Heart right ventricle (tissue), 16 donors: ENCODE data around the gene DOCK10. TPM values are rescaled to one million over a fixed set of nuclear protein-coding genes. Genes with fewer than 3 reads are reported as not detected.

ENCODE experiments used
- ATAC-seq, 8 donors: fragments of 200-7000 bp; cut with Tn5 transposase; one replicate each; pipeline ENCODE4 v1.9.1; 2020; ENCODE audit warnings: mild to moderate bottlenecking in 8 of 8, moderate library complexity in 8 of 8, moderate number of reproducible peaks in 1 of 8
- DNase-seq, 2 donors: peaks; one replicate each; pipeline ENCODE4 v3.0.0-alpha.2; 2020
- H3K27ac ChIP-seq, 10 donors: fragments of 200-600 bp; sonication (generic) in 2 of 10; one replicate each; pipeline versions ENCODE4 v1.5.0 to v1.8.0; 2020 to 2022; ENCODE audit warnings: mild to moderate bottlenecking in 3 of 10
- H3K27me3 ChIP-seq, 7 donors: fragments of 200-600 bp; one replicate each; pipeline ENCODE4 v1.8.0; 2021 to 2022; ENCODE audit warnings: mild to moderate bottlenecking in 2 of 7
- H3K36me3 ChIP-seq, 9 donors: fragments of 200-600 bp; sonication (generic) in 1 of 9; one replicate each; pipeline versions ENCODE4 v1.5.0 to v1.8.0; 2020 to 2022; ENCODE audit warnings: mild to moderate bottlenecking in 2 of 9
- H3K4me1 ChIP-seq, 9 donors: fragments of 200-600 bp; sonication (generic) in 1 of 9; one replicate each; pipeline versions ENCODE4 v1.5.0 to v1.8.0; 2020 to 2022; ENCODE audit warnings: mild to moderate bottlenecking in 4 of 9
- H3K4me3 ChIP-seq, 10 donors: fragments of 200-600 bp; sonication (generic) in 2 of 10; one replicate each; pipeline versions ENCODE4 v1.5.0 to v1.8.0; 2020 to 2022; ENCODE audit warnings: mild to moderate bottlenecking in 7 of 10, moderate library complexity in 2 of 10
- H3K9me3 ChIP-seq, 11 donors: fragments of 200-600 bp in 10 of 11; sonication (generic) in 2 of 11; one replicate each; pipeline versions ENCODE4 v1.5.0 to v1.8.0; 2013 to 2022; ENCODE audit warnings: mild to moderate bottlenecking in 2 of 11, control low read depth in 1 of 11, moderate library complexity in 1 of 11
- WGBS, 2 donors: extraction: QIAGEN DNeasy Blood & Tissue Kit; methylation state at CpG; one replicate each; pipeline ENCODE4 v1.1.7; 2013; ENCODE audit warnings: inconsistent platforms in 1 of 2; 5-methylcytosine and 5-hydroxymethylcytosine counted together
- intact Hi-C, 10 donors: fragments of 100-400 bp; cut with DNase I; formaldehyde crosslinking; loops; one replicate each; pipeline versions ENCODE4 v1.11.1 to v1.14.2; 2022
- polyA plus RNA-seq, 2 donors: library from polyadenylated mRNA; stranded (reverse); fragments of 200-250 nt; gene quantifications; one replicate each; pipeline ENCODE4 v1.2.3, GENCODE V29; 2013
- total RNA-seq, 10 donors: library from RNA; stranded (reverse); fragmentation: NEBNext Ultra II Directional in 3 of 10; extraction: Animal tissue kit (Norgen Biotek cat#: 25700) in 3 of 10; gene quantifications; one replicate each; pipeline versions ENCODE4 v1.2.1 to v1.2.4, GENCODE V29; 2021 to 2023
- TF ChIP-seq, protein P1 (sequence below), 9 donors: fragments of 200-600 bp; sonication (generic) in 2 of 9; IDR thresholded peaks; one replicate each; pipeline versions ENCODE4 v1.5.0 to v1.8.0; 2021 to 2022; ENCODE audit warnings: antibody characterized with exemption in 9 of 9, mild to moderate bottlenecking in 5 of 9, moderate library complexity in 1 of 9
- donor health status: Arrhythmogenic right ventricular cardiomyopathy.
- donor health status: ischemic (EF 13 %, LVEDD 7.1; RV severe dilation, severe dysfunction).
- donor health status: healthy with polysubstance abuse.
- donor health status: DM: no; HTN: yes; CAD: no.
- donor health status: DM: no; HTN: no; CAD: no.
- donor health status: ischemic (EF 25% LVEDD 6.9; RV normal size, moderate dysfunction).
- donor health status: ischemic (EF 25% LVEDD 5.7; RV mildly dilated, moderate dysfunction).
- donor health status: healthy.
- donor health status: DM: yes; HTN: yes; CAD: no.
- donor health status: Ischemic cardiomyopathy.
- donor health status: ischemic (EF 35%, LVEDD 5.7; RV mildly dilated, moderate dysfunction).
- donor health status: nonischemic (EF 11% LVEDD 7.7; RV severe dilation, severe dysfunction).
- donor health status: DM: yes; HTN: yes; CAD: no.
- donor health status: PGD.
- donor health status: ischemic (EF 29% LVEDD 5.4; RV normal size, mild dysfunction).
- donor health status: nonischemic (EF 23%, LVEDD 6.1; RV moderate dilation, normal function).

Gene DOCK10
- total and polyA plus RNA-seq, 12 donors = 0.77 to 18.9 (median 1.4) TPM

DNA sequence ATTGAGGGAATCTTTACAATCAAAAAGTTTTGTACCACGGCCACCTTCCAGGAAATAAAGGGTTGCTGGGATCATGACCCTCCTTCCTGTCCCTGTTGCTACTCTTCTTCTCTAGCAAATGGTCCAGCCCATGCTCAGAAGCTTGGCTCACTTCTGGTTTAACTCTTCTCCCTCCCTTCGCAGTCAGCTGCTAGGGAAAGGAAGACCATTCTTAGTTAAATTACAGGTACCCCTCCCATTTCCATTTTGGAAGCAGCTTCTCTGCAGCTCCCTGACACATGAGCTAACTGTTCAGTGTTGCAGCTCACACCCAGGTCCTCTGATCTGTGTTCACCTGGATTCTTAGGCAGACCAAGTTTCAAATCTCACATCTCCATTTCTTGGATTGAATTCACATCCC is 100.3 kb downstream of the DOCK10 start:
- peaks cover 0 to 80% (median 4%) of the 10 kb centered on the region in 9 donors for H3K4me1 ChIP-seq
- H3K36me3 ChIP-seq = no peaks in the 10 kb centered on the region
- intact Hi-C loops = no loop called here
- H3K27ac ChIP-seq = no peak overlapping the region
- ATAC-seq (no peak), DNase-seq (no peak)
- H3K4me3 ChIP-seq = no peak overlapping the region
- WGBS, 2 donors = 54 to 78% methylated on average over 2 of the region's 2 CpGs
- H3K9me3 ChIP-seq = no peaks in the 10 kb centered on the region
- TF ChIP-seq, protein P1, sequence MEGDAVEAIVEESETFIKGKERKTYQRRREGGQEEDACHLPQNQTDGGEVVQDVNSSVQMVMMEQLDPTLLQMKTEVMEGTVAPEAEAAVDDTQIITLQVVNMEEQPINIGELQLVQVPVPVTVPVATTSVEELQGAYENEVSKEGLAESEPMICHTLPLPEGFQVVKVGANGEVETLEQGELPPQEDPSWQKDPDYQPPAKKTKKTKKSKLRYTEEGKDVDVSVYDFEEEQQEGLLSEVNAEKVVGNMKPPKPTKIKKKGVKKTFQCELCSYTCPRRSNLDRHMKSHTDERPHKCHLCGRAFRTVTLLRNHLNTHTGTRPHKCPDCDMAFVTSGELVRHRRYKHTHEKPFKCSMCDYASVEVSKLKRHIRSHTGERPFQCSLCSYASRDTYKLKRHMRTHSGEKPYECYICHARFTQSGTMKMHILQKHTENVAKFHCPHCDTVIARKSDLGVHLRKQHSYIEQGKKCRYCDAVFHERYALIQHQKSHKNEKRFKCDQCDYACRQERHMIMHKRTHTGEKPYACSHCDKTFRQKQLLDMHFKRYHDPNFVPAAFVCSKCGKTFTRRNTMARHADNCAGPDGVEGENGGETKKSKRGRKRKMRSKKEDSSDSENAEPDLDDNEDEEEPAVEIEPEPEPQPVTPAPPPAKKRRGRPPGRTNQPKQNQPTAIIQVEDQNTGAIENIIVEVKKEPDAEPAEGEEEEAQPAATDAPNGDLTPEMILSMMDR (IDR thresholded peaks at IDR 0.05) = no peak
- H3K27me3 ChIP-seq = no peaks in the 10 kb centered on the region

DNA sequence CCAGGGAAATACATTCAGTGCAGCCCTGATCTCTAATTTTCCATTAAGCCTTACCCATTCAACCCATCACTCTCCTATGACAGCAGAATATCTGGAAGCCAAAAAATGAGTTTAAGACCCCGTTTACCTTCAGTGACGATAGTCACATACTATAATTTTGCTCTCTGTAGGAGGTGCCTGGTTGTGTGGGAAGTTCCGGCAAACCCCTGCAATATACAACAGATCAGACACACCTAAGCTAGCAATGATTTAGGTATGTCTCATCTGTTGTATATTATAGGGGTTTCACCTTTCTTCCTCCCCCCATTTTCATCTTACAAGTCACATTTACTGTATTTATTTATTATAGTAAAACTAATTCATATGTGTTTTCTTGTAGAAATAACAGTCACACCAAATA is 101.7 kb downstream of the DOCK10 start:
- H3K4me3 ChIP-seq = no peak overlapping the region
- 92 to 100% methylated on average over 3 of the region's 3 CpGs for WGBS, 2 donors
- H3K36me3 ChIP-seq = no peaks in the 10 kb centered on the region
- no peak for ATAC-seq
- no peak for DNase-seq
- H3K4me1 ChIP-seq = peaks cover 0 to 71% (median 4%) of the 10 kb centered on the region in 9 donors
- H3K27me3 ChIP-seq = no peaks in the 10 kb centered on the region
- intact Hi-C loops = no loop called here
- no peaks in the 10 kb centered on the region for H3K9me3 ChIP-seq
- no peak overlapping the region for H3K27ac ChIP-seq
- TF ChIP-seq, protein P1 (IDR thresholded peaks at IDR 0.05) = no peak

DNA sequence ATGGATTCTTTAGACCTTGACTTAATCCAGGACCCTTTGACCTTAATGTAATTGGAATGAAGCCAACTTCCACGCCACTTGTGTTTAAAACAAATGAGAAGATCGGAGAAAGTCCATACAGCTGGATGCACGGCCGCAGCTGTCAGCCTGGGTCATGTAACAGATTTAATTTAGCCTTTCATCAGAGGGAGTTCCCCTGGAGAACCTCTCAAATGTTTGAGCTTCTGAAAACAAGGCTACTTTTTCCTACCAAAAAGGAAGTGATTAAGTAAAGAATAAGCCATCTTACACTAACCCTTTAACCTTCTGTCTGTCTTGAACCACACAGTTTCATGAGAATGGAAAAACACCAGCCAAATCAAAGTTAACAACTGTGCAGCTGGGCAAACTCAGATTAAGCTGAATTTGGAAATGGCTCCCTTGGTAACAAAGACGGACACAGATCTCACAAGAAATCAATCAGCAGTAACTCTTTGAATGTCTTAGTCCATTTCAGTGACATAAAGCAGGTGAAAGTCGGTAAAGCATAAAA is 103.6 kb downstream of the DOCK10 start:
- TF ChIP-seq, protein P1 (IDR thresholded peaks at IDR 0.05) = no peak
- WGBS, 2 donors = 17 to 22% methylated on average over 6 of the region's 6 CpGs
- peaks cover 0 to 62% (median 4%) of the 10 kb centered on the region in 9 donors for H3K4me1 ChIP-seq
- H3K4me3 ChIP-seq = no peak overlapping the region
- intact Hi-C loops = loop anchor here in 1 of 10 donors (5.0 kb wide), 1 partner anchor 44 kb away; no protein-coding TSS in a partner anchor
- H3K9me3 ChIP-seq = no peaks in the 10 kb centered on the region
- no peak for DNase-seq
- peak overlapping the region in 1 of 10 donors; percentile 42 for H3K27ac ChIP-seq
- H3K27me3 ChIP-seq = no peaks in the 10 kb centered on the region
- H3K36me3 ChIP-seq = no peaks in the 10 kb centered on the region
- ATAC-seq = peak in 5 of 8 donors; percentile 44 to 52 (median 50)

DNA sequence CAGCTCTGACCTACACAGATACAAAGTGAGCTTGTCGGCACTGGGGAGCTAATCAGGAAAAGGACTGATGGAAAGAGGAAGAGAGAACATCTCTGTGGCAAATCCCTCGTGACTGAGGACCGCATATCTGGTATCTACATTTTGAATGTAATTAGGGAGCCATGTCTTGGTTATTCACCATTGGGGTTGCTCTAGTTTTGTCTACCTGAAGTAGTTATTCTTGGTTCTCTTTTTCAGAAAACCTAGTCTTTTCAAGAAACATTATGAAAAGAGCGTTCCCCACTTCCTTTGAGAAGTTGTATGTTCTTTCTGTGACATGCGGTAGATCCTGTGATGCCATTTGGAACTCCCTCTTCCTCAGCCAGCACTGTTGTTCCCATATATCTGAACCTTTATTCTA is 104.4 kb downstream of the DOCK10 start:
- H3K4me1 ChIP-seq = peaks cover 0 to 58% (median 4%) of the 10 kb centered on the region in 9 donors
- H3K9me3 ChIP-seq = no peaks in the 10 kb centered on the region
- H3K4me3 ChIP-seq = no peak overlapping the region
- 55% methylated on average over 5 of the region's 5 CpGs for WGBS, 2 donors
- peak overlapping the region in 1 of 10 donors; percentile 42 for H3K27ac ChIP-seq
- intact Hi-C loops = loop anchor here in 1 of 10 donors (5.0 kb wide), 1 partner anchor 44 kb away; no protein-coding TSS in a partner anchor
- no peaks in the 10 kb centered on the region for H3K36me3 ChIP-seq
- DNase-seq (no peak), ATAC-seq (no peak)
- TF ChIP-seq, protein P1 (IDR thresholded peaks at IDR 0.05) = no peak
- no peaks in the 10 kb centered on the region for H3K27me3 ChIP-seq
